ENCODE results near the gene SLC49A3.
"Not testable (repeated sequence)": the region's sequence is repeated elsewhere in the genome, so short reads cannot be mapped to it uniquely, and the experiment has no call there.

Gene SLC49A3

DNA sequence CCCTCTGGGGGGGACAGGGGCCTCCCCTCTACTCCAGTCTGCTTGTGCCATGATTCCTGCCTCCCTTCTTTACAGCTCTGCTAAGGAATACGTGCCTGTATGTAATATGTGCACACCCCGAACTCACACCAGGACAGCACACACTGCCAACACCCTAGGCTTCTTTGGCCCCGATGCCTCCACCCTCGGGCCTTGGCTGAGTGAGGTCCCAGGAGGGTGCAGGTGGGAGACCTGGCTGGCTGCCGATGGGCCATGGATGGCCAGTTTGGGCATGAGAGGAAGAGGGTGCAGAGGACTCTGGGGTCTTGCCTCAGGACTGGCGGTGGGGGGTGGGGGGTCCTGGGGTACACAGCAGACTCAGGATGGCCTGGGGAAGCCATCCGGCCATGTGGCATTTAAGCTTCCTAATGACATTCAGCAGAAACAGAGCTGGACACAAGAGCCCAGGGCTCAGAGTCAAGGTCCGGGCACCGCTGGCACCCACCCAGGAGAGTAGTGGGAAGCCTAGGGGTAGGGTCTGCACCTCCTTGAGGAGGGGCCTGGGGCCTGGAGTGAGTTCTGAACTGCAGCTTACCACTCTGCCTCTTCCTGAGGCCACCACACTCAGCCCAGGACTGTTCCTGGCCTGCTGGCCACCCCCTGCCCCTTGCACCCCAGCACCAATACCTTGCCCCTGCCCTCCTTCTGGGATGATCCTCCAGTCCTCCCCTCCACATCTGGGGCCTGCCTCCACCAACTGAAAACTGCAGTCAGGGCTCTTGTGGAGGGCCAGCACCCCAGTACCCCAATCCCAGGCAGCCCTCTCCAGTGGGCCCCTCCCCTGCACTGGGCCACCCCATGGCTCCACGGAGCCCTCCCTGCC is 14.6 kb upstream of the SLC49A3 start:
- no peak for DNase-seq (ENCODE audit: low read depth in 1 of 2, low spot score in 1 of 2)

DNA sequence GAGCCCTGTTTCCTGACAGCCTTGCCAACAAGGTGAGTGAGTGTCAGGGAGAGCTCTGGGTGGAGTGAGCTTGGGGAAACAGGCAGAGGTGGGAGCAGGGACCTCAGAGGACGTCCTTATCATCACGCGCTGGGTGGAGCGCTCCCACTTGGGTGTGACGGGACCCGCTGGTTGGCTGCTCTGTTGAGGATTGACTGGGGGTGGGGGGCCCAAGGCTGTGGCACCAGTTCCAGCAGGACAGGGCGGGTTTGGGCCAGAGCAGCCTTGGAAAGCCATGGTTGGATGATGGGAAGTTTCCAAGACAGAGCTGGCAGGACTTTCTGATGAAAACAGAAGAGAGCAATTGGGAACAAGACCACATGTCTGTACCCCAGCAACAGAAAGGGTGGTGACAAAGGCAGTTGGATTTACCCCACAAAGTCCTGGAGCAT is 13.7 kb upstream of the SLC49A3 start:
- no peak for DNase-seq (ENCODE audit: low read depth in 1 of 2, low spot score in 1 of 2)

DNA sequence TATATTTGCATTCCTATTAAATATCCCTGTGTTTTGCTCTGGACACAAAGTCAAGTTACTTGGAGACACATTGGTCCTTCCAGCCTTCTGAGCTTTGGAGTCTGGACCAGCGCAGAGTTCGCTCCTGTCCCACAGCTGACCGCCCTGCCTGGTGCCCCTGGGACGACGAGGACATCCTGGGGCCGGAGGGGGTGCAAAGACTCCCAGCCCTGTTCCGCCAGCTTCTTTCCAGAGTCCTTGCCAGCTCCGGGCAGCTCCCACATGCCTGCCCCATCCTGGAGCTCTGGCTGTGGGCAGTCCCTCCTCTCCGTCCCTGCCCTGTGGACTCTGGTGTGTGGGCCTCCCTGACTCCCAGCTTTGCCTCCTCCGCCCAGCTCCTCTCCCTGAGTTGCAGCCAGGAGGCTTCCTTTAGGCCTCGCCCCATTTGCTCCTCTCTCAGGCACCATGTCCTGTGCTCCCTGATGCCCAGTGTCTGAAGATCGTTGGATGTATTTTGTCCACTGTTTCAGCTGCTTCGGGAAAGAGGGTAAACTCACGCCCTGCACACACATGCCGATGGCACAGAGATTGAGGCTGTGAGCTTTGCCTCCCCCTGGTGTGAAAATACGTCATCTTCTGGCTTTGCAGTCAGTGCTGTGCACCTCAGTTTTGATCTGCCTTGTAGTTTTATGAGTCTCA is 11.8 kb upstream of the SLC49A3 start:
- no peak for DNase-seq (ENCODE audit: low read depth in 1 of 2, low spot score in 1 of 2)

DNA sequence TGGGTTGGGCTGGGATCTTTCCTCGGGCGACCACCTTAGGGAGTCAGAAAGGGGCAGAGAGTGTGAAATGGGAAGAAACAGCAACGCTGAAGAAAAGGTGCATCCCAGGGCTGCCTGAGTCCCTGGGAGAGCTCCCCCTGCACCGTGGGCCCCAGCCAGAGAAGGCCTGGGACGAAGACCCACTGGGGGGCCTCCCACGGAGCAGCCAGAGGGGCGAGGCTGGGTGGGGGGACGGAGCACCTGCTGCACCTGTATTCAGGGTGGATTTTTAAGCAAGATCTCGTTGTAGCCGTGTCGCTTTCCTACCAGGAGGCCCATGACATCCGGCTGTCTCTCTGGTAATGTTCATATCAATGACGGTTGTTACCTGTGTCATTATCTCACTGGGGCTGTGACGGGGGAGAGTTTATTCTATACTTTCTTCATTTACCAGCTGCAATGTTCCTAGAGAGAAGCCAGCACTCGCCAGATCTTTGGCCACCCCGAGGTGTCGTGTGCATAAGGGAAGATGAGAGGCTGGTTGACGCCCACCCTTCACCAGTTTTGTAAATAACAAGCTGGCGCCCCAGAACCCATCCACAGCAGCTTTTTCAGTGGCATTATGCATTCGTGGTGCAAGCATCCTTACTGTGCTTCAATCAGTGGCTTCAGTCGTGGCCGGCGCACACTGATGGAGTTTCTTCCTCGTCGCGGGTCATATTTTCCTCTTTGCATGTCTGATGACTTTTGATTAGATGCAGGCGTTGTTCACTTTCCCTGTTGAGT is 11.0 kb upstream of the SLC49A3 start:
- no peak for DNase-seq (ENCODE audit: low read depth in 1 of 2, low spot score in 1 of 2)

DNA sequence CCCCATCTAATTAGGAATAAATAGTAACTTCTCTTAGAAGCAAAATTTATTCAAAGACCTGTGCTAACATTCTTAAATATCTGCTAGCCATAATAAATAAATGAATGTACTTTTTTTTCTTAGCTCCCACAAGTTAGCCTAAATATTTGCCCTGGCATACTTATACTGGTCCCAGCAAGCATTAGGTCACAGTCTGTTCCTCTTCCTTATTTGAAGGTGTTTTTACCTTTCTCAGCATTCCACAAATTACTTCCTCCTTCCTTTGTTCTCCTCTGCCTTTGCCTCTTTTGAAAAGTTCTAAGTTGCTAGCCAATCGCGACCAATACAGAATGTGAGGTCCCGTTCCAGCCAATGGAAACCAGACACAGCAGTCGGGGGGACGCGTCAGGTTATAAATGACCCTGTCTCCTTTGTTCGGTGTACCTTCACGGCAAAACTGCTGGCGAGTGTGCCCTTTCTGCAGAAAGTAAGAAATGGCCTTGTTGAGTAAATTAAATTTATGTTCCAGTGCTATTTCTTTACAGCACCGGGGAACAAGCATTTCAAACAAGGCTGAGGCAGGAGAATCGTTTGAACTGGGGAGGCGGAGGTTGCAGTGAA is 5.5 kb upstream of the SLC49A3 start:
- DNase-seq (ENCODE audit: low read depth in 1 of 2, low spot score in 1 of 2), result not testable (repeated sequence)

DNA sequence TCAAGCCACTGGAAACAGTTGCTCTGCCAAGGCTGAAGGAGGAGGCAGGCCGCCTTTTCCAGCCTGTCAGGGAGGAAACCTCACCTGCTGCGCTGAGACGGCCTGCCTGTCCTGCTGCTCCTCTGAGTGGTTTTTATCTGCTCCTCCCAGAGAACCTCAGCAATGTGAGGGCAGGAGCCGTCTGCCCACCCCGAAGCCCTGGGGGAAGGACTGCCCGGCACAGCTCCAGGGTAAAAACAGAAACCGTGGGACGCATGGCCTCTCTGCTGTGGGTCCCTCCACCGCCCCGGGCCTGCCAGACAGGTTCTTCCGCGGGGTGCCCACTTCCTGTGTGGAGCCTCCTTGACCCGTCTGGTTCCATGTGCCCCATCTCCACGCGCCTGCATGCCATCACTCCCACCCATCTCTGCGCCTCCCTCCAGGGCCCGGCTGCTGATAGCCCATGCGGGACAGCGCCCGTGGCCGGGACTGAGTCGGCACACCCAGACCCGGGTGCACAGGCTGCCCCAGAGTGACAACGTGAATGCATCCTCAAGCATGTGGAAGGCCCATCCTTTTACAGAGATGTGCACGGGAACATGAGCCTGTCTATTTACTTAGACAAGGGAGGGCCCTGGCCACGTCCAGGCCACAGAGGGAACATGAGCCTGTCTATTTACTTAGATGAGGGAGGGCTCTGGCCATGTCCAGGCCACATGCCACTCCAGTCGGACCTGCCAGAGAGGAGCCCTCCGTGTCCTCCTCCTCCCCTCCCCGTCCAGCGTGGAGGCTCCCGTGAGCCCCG is 4.0 kb upstream of the SLC49A3 start:
- DNase-seq (ENCODE audit: low read depth in 1 of 2, low spot score in 1 of 2), result no peak

DNA sequence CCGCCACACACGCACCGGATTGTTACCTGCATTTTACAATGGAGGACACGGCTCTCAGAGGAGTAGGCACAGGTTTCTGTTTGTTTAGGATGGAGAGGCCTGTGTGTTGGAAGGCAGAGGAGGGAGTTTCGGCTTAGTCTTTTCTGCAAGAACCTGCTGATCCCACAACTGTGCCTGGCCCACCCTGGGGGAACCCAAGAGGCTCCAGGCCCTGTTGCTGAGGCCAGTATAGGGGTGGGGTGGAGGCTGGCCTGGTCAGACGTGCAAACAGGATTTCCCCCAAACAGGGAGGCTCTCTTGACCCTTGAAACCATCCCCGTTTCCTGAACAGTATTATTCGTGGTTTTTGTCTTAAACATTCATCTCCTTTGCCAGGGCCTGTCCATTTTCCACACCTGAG is 772 bp upstream of the SLC49A3 start:
- no peak for DNase-seq (ENCODE audit: low read depth in 1 of 2, low spot score in 1 of 2)

DNA sequence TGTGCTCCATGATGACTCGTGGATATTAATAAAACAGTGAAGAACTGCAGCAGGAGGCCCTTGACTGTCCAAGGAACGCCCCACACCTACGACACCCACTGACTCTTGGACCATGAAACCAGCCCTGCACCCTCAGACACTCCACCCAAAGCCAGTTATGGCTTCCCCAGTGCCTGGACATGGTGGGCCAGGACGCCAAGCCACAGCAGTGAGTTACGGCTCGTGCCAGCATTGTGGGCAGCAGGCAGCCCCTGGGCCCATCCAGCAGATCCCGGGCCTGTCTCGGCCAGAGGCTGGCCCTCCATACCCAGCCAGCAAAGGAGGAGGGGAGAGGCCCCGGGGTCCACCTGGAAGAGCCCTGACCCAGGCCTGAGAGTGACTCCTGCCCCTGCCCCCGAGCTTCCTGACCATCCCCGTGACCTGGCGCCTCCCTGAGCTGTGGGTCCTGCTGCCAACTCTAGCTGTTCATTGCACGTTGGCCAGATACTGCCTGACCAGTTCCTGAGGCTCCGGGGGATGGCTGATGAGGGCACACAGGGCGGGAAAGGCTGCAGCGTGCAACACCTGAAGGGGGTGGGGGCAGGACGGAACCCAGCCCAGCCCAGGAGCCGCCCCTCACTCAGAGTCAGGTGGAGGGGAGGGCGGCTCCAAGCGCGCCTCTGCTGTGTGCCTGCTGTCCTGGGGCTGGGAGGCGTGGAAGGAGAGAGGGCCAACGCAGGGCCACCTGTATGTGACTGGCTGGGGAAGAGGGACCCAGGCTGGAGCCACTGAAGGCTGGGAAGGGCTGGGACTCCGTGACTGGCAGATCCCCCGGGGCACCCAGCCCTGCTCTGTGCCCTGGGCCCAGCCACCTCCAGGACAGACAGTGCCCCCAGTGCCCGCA is 739 bp downstream of the SLC49A3 start:
- DNase-seq (ENCODE audit: low read depth in 1 of 2, low spot score in 1 of 2), result no peak

DNA sequence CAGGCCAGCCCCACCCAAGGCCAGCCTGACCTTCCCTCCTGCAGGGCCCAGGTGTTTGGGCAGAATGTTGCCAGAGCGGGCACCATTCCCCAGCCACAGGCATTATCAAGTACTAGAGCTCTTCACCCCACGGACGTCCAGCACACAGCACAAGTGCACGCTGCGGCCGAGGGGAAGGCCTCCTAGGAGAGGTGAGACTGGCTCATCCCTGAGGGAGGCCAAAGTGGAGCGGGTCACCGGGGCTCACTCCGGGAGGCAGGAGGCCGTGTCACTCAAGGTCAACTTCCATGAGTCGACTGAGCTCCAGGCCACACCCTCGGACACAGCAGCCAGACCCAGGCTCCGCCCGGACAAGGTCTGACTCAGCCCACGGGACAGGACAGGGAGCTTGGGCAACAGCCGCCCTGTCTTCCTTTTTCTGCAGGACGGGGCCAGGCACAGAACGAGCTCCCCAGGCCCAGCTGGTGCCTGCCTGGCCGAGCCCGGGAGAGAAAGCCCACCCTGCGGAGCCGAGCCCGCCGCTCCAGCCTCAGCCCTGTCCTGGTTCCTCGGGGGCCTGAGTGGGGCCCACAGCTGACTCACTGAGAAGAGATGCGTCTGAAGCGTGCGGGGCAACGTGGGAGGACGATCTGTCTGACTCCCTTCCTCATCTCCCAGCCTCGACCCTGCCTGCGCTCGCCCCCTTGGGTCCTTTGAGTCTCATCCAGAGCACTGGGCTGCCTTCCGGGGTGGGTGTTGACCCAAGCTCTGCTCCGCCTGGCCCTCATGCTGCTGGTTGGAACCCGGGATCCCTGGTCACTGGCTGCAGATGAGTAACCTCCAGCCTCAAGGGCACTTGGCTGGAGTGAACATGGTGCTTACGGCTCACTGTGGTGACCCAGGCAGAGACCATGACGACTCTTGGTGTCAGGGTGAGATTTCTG is 1.6 kb downstream of the SLC49A3 start:
- DNase-seq (ENCODE audit: low read depth in 1 of 2, low spot score in 1 of 2), result no peak

DNA sequence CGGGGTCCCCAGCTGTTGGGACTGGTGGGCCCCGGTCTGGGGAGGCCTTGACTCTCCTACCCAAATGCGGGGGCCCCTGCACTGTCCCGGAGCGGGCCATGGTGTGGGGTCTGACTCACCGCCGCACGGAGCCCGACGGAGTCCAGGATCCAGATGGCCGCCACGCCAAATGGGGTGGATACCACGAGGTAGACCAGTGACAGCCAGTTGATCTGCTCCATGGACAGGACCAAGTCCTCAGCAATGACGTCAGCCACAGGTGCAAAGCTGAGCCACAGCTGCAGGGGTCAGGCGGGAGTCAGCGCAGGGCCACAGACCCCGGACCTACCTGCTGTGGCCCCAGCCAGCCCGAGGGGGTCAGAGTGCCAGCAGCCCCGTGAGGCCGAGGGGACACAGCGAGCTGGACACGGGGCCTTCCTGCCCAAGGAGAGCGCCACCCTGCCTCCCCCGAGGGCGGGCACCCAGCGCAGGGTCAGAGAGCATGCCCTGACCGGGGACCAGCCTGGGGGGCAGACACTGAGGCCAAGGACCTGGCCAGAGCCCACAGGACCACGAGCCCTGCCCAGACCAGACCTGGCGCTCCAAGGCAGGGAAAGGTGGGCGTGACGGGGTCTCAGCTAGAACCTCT is 2.4 kb downstream of the SLC49A3 start:
- DNase-seq (ENCODE audit: low read depth in 1 of 2, low spot score in 1 of 2), result no peak

DNA sequence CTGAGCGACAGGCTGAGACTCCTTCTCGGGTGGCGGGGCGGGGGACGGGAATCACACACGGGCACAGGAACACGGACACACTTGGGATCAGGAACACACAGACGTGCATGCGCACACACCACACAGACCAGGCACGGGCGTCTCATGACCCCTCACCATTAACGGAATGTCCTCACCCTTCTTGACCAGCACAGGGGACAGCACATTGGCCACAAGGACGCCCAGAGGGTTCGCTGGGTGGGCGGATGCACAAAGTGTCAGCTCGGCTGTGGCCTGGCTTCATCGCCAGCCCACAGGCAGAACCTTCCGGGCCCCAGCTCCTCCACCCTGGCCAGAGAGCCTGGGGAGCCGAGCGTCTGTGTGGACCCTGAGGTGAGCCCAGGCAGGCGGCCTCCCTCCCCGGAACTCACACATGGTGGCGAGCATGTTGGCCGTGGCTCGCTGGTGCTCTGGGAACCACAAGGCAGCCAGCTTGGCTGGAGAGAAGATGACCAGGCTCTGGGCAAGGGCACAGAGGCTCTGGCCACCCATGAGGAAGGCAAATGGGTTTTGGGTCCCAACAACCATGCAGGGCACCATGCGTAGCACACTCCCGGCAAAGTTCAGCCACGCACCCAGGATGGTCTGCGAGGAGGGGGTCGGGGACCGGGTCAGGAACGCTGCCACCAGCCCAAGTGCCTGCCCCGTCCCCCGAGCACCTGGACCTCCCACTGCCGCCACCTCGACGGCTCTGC is 3.1 kb downstream of the SLC49A3 start:
- DNase-seq (ENCODE audit: low read depth in 1 of 2, low spot score in 1 of 2), result no peak

DNA sequence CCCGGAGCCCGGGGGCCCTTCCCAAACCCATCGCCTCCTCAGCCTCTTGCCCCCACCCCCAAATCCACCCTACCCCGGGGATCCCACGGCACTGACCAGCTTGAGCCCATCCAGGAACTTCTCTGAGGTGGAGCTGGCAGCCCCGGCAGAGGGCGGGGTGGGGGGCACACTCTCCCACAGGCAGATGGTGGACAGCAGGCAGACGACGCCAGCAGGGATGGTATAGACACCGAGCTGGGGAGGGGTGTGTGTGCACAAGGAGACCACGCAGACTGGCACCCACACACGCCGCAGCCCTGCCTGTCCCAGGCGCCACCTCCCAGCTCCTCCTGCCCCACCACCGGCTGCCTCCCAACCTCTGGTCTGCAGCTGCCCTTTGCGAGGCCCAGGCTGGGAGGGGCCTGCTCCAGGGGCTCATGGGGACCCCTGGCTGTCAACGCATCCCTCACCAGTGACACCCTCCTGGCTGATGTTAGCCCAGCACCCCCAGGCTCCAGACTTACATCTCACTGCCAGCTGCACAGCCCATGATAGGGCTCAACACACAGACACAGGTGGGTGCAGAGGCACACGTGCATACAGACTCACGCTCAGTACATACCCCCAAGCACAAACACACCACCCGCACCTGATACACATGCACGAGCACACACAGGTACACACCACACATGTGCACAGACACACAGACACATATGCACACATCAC is 4.2 kb downstream of the SLC49A3 start:
- no peak for DNase-seq (ENCODE audit: low read depth in 1 of 2, low spot score in 1 of 2)

DNA sequence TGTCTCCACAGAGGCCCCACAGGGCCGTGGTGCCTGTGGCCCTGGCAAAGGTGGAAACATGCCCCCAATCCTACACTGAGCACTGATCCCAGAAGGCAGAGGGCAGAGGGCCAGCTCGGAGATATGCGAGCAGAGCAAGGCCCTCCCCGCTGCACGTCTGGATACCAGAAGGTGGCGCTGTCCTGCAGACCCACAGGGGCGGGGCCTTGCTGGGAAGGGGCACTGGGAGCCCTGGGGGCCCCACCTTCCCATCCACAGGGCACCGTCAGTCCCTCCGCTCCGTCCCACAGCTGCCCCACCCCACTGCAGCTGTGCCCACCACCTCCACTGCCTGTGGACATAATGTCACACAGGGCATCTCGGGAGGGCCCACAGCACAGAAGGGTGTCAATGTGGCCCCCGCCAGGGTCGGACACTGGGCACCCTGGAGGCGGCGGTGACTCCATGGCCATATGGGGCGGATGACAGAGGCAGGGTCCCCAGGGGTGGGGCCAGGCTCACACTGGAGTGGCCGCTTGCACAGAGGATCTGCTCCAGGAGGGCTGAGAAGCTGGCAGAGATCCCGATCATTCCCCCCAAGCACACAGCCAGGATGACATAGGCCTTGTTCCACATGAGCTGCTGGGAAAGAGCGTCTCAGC is 4.8 kb downstream of the SLC49A3 start:
- DNase-seq (ENCODE audit: low read depth in 1 of 2, low spot score in 1 of 2), result no peak

DNA sequence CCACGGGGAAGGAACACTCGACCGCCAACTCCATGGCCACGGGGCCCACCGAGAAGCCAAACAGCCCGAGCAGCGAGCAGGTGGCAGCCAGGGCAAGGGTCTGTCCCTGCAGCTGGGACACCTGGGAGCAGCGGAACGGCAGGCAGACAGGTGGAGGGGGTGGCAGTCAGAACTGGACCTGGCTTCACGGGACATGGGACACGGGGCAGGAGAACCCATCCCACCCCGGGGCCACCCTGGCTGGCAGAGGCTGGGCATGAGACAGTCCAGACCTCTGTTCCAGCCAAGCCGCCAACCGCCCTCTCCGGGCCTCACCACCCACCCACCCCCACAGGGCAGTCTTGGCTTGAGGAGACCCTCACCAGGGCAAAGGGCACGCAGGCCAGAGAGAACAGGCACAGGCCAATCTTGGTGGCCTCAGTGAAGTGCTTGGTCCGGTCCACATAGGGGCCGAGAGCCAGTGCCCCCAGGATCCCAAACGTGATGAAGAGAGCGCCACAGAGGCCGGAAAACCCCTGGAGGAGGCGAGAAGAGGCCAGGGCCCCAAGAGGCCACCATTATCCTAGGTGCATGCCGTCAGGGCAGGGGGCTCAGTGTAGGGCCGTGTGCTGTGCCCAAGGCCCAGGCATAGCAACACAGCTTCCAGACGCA is 5.6 kb downstream of the SLC49A3 start:
- DNase-seq (ENCODE audit: low read depth in 1 of 2, low spot score in 1 of 2), result no peak

DNA sequence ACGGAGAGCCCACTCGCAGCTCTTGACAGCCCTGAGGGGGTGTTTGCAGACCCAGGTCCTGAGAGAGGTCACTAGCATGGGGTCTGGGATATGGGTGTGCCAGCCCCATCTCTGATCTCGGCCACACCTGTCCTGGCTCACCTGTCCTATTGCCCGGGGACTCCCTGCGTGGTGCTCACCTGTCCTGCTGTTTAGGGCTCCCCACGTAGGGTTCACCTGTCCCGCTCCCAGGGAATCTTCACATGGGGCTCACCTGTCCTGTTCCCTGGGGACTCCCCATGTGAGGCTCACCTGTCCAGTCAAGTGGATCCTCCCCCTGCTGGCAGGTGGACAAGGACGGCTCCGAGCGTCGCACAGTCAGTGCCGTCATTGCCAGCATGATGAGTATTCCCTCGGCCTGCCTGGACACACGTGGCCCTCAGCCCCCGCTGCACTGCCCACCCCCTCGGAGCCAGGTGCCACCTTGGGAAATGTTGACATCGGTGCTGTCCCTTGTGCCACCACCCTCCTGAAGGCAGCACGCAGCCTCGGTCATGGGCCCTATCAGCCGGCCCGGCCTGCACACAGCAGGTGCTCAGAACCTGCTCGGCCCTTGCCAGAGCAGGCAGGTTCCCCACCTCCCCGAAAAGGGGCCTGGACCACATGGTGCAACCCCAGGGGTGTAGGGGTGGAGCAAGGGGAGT is 6.3 kb downstream of the SLC49A3 start:
- no peak for DNase-seq (ENCODE audit: low read depth in 1 of 2, low spot score in 1 of 2)
